LNCAP (cell line): ENCODE data around the gene ALDH3A2.

Source experiments
- CTCF ChIP-seq: fragments of 450-650 bp; IDR thresholded peaks from 2 replicates; pipeline ENCODE4 v1.5.1; 2017; ENCODE audit warnings: mild to moderate bottlenecking

Gene ALDH3A2

GRCh38 chr17:19716108-19717030 lies 67.8 kb downstream of the ALDH3A2 start, which contains the start of gene SLC47A2:
Gene SLC47A2 (minus strand): TSS chr17:19716584. CDS start chr17:19716555, 29 bp downstream.
- TF ChIP-seq CTCF = no peak

GRCh38 chr17:19717031-19717360 lies 68.4 kb downstream of the ALDH3A2 start:
- no peak for TF ChIP-seq CTCF

GRCh38 chr17:19717411-19717908 lies 68.9 kb downstream of the ALDH3A2 start:
- TF ChIP-seq CTCF = no peak

- TF ChIP-seq CTCF = no peak
Observed at GRCh38 chr17:19718041-19718612, 69.6 kb downstream of the ALDH3A2 start.

- peak; percentile 37; the same call in 1 of the 2 replicates for TF ChIP-seq CTCF
Observed at GRCh38 chr17:19718613-19719354, 70.2 kb downstream of the ALDH3A2 start.

GRCh38 chr17:19719355-19720209 lies 71.0 kb downstream of the ALDH3A2 start:
- no peak for TF ChIP-seq CTCF

- TF ChIP-seq CTCF = no peak
Observed at GRCh38 chr17:19720210-19720475, 71.6 kb downstream of the ALDH3A2 start.
